SK-N-SH treated with all-trans-retinoic acid at 6 μM for 48 hours (cell line): ENCODE measurements around the gene SELENON.

Experiments
- ATAC-seq: fragments of 200-7000 bp; cut with Tn5 transposase; 3 replicates; pipeline ENCODE4 v1.9.1; 2020; ENCODE audit warnings: mild to moderate bottlenecking, moderate library complexity
- ARNTL ChIP-seq: fragments of 450-650 bp; formaldehyde crosslinking; IDR thresholded peaks from 2 replicates; pipeline ENCODE4 v1.5.0; 2020; ENCODE audit warnings: low read depth, mild to moderate bottlenecking, moderate library complexity, borderline replicate concordance
- BACH2 ChIP-seq: fragments of 250-450 bp; sonication (Bioruptor Pico); IDR thresholded peaks from 2 replicates; pipeline ENCODE4 v1.9.0; 2021; ENCODE audit warnings: mild to moderate bottlenecking, borderline replicate concordance
- CSDC2 ChIP-seq: fragments of 250-450 bp; sonication (Bioruptor Pico); IDR thresholded peaks from 2 replicates; pipeline ENCODE4 v1.5.0; 2020; ENCODE audit warnings: mild to moderate bottlenecking, moderate library complexity
- ESRRG ChIP-seq: fragments of 250-450 bp; sonication (Bioruptor Pico); IDR thresholded peaks from 2 replicates; pipeline ENCODE4 v1.6.1; 2021; ENCODE audit warnings: mild to moderate bottlenecking
- GLIS3 ChIP-seq: fragments of 250-450 bp; sonication (Bioruptor Pico); IDR thresholded peaks from 2 replicates; pipeline ENCODE4 v1.5.0; 2020; ENCODE audit warnings: mild to moderate bottlenecking, moderate library complexity
- ISL1 ChIP-seq: fragments of 250-450 bp; sonication (Bioruptor Pico); IDR thresholded peaks from 2 replicates; pipeline ENCODE4 v2.1.2; 2022; ENCODE audit warnings: mild to moderate bottlenecking, moderate library complexity
- PATZ1 ChIP-seq: fragments of 250-450 bp; sonication (Bioruptor Pico); IDR thresholded peaks from 2 replicates; pipeline ENCODE4 v1.8.0; 2020; ENCODE audit warnings: mild to moderate bottlenecking, moderate library complexity, borderline replicate concordance
- PPARA ChIP-seq: fragments of 250-450 bp; sonication (Bioruptor Pico); IDR thresholded peaks from 2 replicates; pipeline ENCODE4 v1.5.0; 2020; ENCODE audit warnings: mild to moderate bottlenecking, borderline replicate concordance
- RARB ChIP-seq: fragments of 250-450 bp; sonication (Bioruptor Pico); IDR thresholded peaks from 2 replicates; pipeline ENCODE4 v1.8.0; 2021; ENCODE audit warnings: mild to moderate bottlenecking, moderate library complexity
- SNAI2 ChIP-seq: fragments of 250-450 bp; sonication (Bioruptor Pico); IDR thresholded peaks from 2 replicates; pipeline ENCODE4 v1.5.0; 2020; ENCODE audit warnings: mild to moderate bottlenecking, moderate library complexity
- TCF4 ChIP-seq: fragments of 250-450 bp; sonication (Bioruptor Pico); IDR thresholded peaks from 2 replicates; pipeline ENCODE4 v1.8.0; 2021; ENCODE audit warnings: mild to moderate bottlenecking, moderate library complexity, borderline replicate concordance
- TOX ChIP-seq: fragments of 250-450 bp; sonication (Bioruptor Pico); IDR thresholded peaks from 2 replicates; pipeline ENCODE4 v1.8.0; 2021; ENCODE audit warnings: mild to moderate bottlenecking, moderate library complexity, borderline replicate concordance
- TSHZ2 ChIP-seq: fragments of 250-450 bp; sonication (Bioruptor Pico); IDR thresholded peaks from 2 replicates; pipeline ENCODE4 v1.5.0; 2020; ENCODE audit warnings: mild to moderate bottlenecking, moderate library complexity
- ZC3H10 ChIP-seq: fragments of 250-450 bp; sonication (Bioruptor Pico); IDR thresholded peaks from 2 replicates; pipeline ENCODE4 v1.5.1; 2021; ENCODE audit warnings: mild to moderate bottlenecking, moderate library complexity
- ZFP3 ChIP-seq: fragments of 250-450 bp; sonication (Bioruptor Pico); IDR thresholded peaks from 2 replicates; pipeline ENCODE4 v1.5.0; 2020; ENCODE audit warnings: mild to moderate bottlenecking, moderate library complexity
- ZFP30 ChIP-seq: fragments of 450-650 bp; formaldehyde crosslinking; IDR thresholded peaks from 2 replicates; pipeline ENCODE4 v1.5.0; 2022; ENCODE audit warnings: mild to moderate bottlenecking, moderate library complexity
- ZNF565 ChIP-seq: fragments of 450-650 bp; formaldehyde crosslinking; conservative IDR thresholded peaks from 2 replicates; pipeline ENCODE4 v1.5.0; 2020; ENCODE audit warnings: low read depth, mild to moderate bottlenecking, moderate library complexity
- ZNF70 ChIP-seq: fragments of 450-650 bp; formaldehyde crosslinking; IDR thresholded peaks from 2 replicates; pipeline ENCODE4 v1.5.0; 2020; ENCODE audit warnings: mild to moderate bottlenecking, moderate library complexity
- ZNF8 ChIP-seq: fragments of 450-650 bp; formaldehyde crosslinking; IDR thresholded peaks from 2 replicates; pipeline ENCODE4 v1.5.0; 2020; ENCODE audit warnings: mild to moderate bottlenecking, moderate library complexity
- TF ChIP-seq, protein P1 (sequence below): fragments of 250-450 bp; sonication (Bioruptor Pico); IDR thresholded peaks from 2 replicates; pipeline ENCODE4 v1.8.0; 2021; ENCODE audit warnings: low read depth, mild to moderate bottlenecking, moderate library complexity, borderline replicate concordance
- TF ChIP-seq, protein P2 (sequence below): fragments of 250-450 bp; sonication (Bioruptor Pico); IDR thresholded peaks from 2 replicates; pipeline ENCODE4 v1.5.1; 2021; ENCODE audit warnings: mild to moderate bottlenecking, moderate library complexity
- TF ChIP-seq, protein P3 (sequence below): fragments of 250-450 bp; sonication (Bioruptor Pico); IDR thresholded peaks from 2 replicates; pipeline ENCODE4 v1.5.1; 2020; ENCODE audit warnings: low read depth, mild to moderate bottlenecking, moderate library complexity

The SELENON gene

DNA sequence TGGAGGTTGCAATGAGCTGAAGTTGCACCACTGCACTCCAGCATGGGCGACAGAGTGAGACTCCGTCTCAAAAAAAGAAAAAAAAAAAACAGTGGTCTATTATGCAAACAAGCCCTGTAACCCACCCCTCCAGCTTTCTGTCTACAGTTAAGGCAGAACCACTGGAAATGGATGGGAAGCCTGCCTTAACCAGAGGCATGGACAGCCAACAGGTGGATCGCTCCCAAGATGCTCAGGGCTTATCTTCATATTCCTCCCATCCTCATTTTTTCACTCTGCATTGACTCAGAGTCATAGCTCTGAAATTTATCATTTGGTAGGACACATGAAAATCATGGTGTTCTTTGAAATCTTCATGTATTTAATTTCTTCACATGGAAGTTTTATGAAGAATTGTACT lies 28.5 kb downstream of the SELENON start:
- ATAC-seq = no peak
- TF ChIP-seq CSDC2 (CRISPR knock-in tag) (no peak), TOX (no peak), PATZ1 (CRISPR knock-in tag) (no peak), ZC3H10 (CRISPR knock-in tag) (no peak), ZNF70 (no peak), SNAI2 (CRISPR knock-in tag) (no peak), ZFP30 (CRISPR knock-in tag) (no peak), TSHZ2 (no peak), ARNTL (CRISPR knock-in tag) (no peak), GLIS3 (CRISPR knock-in tag) (no peak), TCF4 (CRISPR knock-in tag) (no peak), BACH2 (no peak), ZFP3 (CRISPR knock-in tag) (no peak), ISL1 (no peak), ESRRG (CRISPR knock-in tag) (no peak), RARB (no peak), ZNF565 (CRISPR knock-in tag) (no peak), PPARA (CRISPR knock-in tag) (no peak)
- TF ChIP-seq, protein P1, sequence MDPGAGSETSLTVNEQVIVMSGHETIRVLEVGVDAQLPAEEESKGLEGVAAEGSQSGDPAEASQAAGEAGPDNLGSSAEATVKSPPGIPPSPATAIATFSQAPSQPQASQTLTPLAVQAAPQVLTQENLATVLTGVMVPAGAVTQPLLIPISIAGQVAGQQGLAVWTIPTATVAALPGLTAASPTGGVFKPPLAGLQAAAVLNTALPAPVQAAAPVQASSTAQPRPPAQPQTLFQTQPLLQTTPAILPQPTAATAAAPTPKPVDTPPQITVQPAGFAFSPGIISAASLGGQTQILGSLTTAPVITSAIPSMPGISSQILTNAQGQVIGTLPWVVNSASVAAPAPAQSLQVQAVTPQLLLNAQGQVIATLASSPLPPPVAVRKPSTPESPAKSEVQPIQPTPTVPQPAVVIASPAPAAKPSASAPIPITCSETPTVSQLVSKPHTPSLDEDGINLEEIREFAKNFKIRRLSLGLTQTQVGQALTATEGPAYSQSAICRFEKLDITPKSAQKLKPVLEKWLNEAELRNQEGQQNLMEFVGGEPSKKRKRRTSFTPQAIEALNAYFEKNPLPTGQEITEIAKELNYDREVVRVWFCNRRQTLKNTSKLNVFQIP (CRISPR knock-in tag) = no peak
- TF ChIP-seq, protein P2, sequence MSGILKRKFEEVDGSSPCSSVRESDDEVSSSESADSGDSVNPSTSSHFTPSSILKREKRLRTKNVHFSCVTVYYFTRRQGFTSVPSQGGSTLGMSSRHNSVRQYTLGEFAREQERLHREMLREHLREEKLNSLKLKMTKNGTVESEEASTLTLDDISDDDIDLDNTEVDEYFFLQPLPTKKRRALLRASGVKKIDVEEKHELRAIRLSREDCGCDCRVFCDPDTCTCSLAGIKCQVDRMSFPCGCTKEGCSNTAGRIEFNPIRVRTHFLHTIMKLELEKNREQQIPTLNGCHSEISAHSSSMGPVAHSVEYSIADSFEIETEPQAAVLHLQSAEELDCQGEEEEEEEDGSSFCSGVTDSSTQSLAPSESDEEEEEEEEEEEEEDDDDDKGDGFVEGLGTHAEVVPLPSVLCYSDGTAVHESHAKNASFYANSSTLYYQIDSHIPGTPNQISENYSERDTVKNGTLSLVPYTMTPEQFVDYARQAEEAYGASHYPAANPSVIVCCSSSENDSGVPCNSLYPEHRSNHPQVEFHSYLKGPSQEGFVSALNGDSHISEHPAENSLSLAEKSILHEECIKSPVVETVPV (CRISPR knock-in tag) = no peak

DNA sequence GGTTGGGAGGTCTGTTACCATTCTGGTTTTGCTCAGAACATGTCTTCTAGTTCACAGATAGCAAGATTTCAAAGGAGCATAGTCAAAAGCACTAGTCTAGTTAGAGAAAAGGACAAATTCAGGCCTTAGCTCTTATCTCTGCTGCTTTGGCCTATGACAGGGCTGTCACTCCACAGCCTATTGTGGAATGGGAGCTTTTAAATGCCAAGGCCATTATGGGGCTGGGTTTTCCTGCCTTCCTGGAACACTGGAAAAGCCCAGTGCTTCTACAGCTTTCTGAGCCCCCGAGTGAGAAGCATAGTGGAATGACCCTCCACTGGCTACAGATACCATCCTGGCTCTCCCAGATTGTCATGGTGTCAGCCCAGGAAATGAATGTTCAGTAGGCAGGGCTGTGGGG lies 29.1 kb downstream of the SELENON start:
- ATAC-seq = no peak
- TF ChIP-seq PPARA (CRISPR knock-in tag) (no peak), RARB (no peak), ZNF8 (CRISPR knock-in tag) (no peak), ZFP3 (CRISPR knock-in tag) (no peak), BACH2 (no peak), ARNTL (CRISPR knock-in tag) (no peak), ZFP30 (CRISPR knock-in tag) (no peak), ZC3H10 (CRISPR knock-in tag) (no peak), ISL1 (no peak), GLIS3 (CRISPR knock-in tag) (no peak), TSHZ2 (no peak), ZNF70 (no peak), TOX (no peak), CSDC2 (CRISPR knock-in tag) (no peak), ESRRG (CRISPR knock-in tag) (no peak)
- TF ChIP-seq, protein P2 (CRISPR knock-in tag) = no peak
- TF ChIP-seq, protein P3, sequence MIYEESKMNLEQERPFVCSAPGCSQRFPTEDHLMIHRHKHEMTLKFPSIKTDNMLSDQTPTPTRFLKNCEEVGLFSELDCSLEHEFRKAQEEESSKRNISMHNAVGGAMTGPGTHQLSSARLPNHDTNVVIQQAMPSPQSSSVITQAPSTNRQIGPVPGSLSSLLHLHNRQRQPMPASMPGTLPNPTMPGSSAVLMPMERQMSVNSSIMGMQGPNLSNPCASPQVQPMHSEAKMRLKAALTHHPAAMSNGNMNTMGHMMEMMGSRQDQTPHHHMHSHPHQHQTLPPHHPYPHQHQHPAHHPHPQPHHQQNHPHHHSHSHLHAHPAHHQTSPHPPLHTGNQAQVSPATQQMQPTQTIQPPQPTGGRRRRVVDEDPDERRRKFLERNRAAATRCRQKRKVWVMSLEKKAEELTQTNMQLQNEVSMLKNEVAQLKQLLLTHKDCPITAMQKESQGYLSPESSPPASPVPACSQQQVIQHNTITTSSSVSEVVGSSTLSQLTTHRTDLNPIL (CRISPR knock-in tag) = no peak
- TF ChIP-seq, protein P1 (CRISPR knock-in tag) = no peak
